Measurements from ENCODE around the gene LHFPL3. TPM values are rescaled to one million over a fixed set of nuclear protein-coding genes. Genes with fewer than 3 reads are reported as not detected.

The LHFPL3 gene
- total and polyA plus RNA-seq, 2 donors (not counting 3 experiments of a cell fraction or from before 2014, with no cell fraction given), result not detected

DNA sequence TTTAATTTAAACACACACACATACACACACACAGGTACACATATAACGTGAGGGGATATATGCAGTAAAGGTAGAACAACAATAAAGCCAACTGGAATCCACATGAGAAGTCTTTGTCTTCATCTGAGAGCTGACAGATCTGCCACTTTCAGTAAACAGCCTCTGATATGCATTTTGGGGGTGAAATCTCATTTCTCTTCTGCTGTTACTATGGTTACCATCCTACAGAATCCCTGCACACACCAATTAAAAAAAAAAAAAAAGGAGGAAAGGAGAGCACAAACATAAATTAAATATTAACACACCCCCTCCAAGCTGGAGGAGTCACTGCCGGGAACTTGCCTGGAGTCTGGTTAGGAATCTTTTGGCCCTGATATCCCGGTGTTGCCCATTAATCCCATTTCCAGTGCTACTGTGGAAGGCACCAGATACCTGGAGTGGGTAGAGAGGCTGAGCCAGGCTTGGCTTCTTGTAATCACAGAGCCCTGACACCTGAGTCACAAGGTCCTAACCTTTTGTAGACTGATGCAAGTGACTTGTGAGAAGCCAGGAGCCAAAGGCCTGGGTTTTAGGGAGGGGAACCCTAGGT is 169.1 kb downstream of the LHFPL3 start:
- no peak overlapping the region for H2AFZ ChIP-seq (ENCODE audit: low read depth, low read length)
- no peaks in the 10 kb centered on the region for H3K79me2 ChIP-seq (ENCODE audit: control insufficient read depth, insufficient read depth, low read length)
- H3K9me1 ChIP-seq (replicated peaks; ENCODE audit: control insufficient read depth, extremely low read depth, insufficient read depth, low read length), result no peaks in the 10 kb centered on the region
- no TSS peak for BruUV-seq (replicated peaks)
- no peak overlapping the region for H3K4me3 ChIP-seq (replicated peaks in 1 of 3; ENCODE audit: insufficient read depth in 1 of 3, low read depth in 1 of 3, low read length in 3 of 3)
- no peaks in the 10 kb centered on the region for H4K20me1 ChIP-seq (replicated peaks; ENCODE audit: control insufficient read depth, extremely low read depth, insufficient read depth, low read length)
- H3K4me2 ChIP-seq (ENCODE audit: insufficient read depth, low read length), result no peak overlapping the region
- H3K27me3 ChIP-seq (ENCODE audit: control insufficient read depth in 2 of 2, insufficient read depth in 2 of 2, low read length in 2 of 2), result no peaks in the 10 kb centered on the region
- DNase-seq (ENCODE audit: low read depth, low spot score) (no peak), FAIRE-seq (no peak)
- intact Hi-C loops (cut with micrococcal nuclease) (no loop called here), dilution Hi-C loops (cut with MboI; ENCODE audit: extremely low pct_ligation_motif_present, low sequenced_read_pairs) (no loop called here)
- POLR2A ChIA-PET, result no interaction called here
- TF ChIP-seq, protein P1, sequence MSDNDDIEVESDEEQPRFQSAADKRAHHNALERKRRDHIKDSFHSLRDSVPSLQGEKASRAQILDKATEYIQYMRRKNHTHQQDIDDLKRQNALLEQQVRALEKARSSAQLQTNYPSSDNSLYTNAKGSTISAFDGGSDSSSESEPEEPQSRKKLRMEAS (IDR thresholded peaks at IDR 0.05; ENCODE audit: insufficient read depth, insufficient read length), result no peak
- TF ChIP-seq GATA2 (IDR thresholded peaks at IDR 0.05; ENCODE audit: insufficient read depth, insufficient read length, low read depth, low read length), result no peak
- TF ChIP-seq POLR2A (IDR thresholded peaks at IDR 0.05; ENCODE audit: low read depth, low read length), result no peak
- TF ChIP-seq MYC (IDR thresholded peaks at IDR 0.05; ENCODE audit: low read depth, low read length), result no peak
- no peak for TF ChIP-seq JUN (IDR thresholded peaks at IDR 0.05; ENCODE audit: borderline replicate concordance, insufficient read depth, insufficient read length, low read depth)
- no peak for TF ChIP-seq FOS (IDR thresholded peaks at IDR 0.05; ENCODE audit: borderline replicate concordance, insufficient read depth, low read length)
- TF ChIP-seq, protein P2, sequence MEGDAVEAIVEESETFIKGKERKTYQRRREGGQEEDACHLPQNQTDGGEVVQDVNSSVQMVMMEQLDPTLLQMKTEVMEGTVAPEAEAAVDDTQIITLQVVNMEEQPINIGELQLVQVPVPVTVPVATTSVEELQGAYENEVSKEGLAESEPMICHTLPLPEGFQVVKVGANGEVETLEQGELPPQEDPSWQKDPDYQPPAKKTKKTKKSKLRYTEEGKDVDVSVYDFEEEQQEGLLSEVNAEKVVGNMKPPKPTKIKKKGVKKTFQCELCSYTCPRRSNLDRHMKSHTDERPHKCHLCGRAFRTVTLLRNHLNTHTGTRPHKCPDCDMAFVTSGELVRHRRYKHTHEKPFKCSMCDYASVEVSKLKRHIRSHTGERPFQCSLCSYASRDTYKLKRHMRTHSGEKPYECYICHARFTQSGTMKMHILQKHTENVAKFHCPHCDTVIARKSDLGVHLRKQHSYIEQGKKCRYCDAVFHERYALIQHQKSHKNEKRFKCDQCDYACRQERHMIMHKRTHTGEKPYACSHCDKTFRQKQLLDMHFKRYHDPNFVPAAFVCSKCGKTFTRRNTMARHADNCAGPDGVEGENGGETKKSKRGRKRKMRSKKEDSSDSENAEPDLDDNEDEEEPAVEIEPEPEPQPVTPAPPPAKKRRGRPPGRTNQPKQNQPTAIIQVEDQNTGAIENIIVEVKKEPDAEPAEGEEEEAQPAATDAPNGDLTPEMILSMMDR (IDR thresholded peaks at IDR 0.05; ENCODE audit: extremely low read depth in 1 of 2, insufficient read depth in 1 of 2, low read depth in 1 of 2, low read length in 2 of 2), result no peak
- TF ChIP-seq EZH2 (IDR thresholded peaks at IDR 0.05; ENCODE audit: borderline replicate concordance, low read depth, low read length, severe bottlenecking), result no peak
- no peak for TF ChIP-seq POLR2AphosphoS5 (IDR thresholded peaks at IDR 0.05; ENCODE audit: insufficient read depth, low read depth, low read length)
- no peak overlapping the region for H3K9ac ChIP-seq (replicated peaks; ENCODE audit: extremely low read depth, insufficient read depth, low read length)
- no peak overlapping the region for H3K27ac ChIP-seq (ENCODE audit: insufficient read depth, low read depth, low read length)
- CTCF ChIA-PET, result interaction anchor here (0.6 kb wide), 1 partner anchor 74 kb away, joined by 5 read pairs; no protein-coding TSS in a partner anchor
- H3K9me3 ChIP-seq (replicated peaks; ENCODE audit: control insufficient read depth, insufficient read depth, low read length), result no peaks in the 10 kb centered on the region
- no peaks in the 10 kb centered on the region for H3K36me3 ChIP-seq (ENCODE audit: control insufficient read depth in 2 of 2, extremely low read depth in 1 of 2, insufficient read depth in 2 of 2, low read length in 2 of 2)
- H3K4me1 ChIP-seq (ENCODE audit: control insufficient read depth, extremely low read depth, insufficient read depth, low read length), result no peaks in the 10 kb centered on the region

All from endothelial cell of umbilical vein (primary cell).